Endothelial cell (in vitro differentiated cells): Measurements from ENCODE around the gene GIPC1. TPM values are rescaled to one million over a fixed set of nuclear protein-coding genes. Genes with fewer than 3 reads are reported as not detected.
A peak's percentile ranks its signal among the peaks of the same experiment; 100 is the strongest.

Experiments used
- DNase-seq: peaks from one replicate; pipeline ENCODE4 v3.0.0; 2021; ENCODE audit warnings: low spot score
- H3K27ac Mint-ChIP-seq: one replicate; pipeline ENCODE4 v1.8.0; 2021; ENCODE audit warnings: mixed read lengths, inconsistent platforms; ENCODE audit not compliant: unreplicated experiment
- H3K27me3 Mint-ChIP-seq: one replicate; pipeline ENCODE4 v1.8.0; 2021; ENCODE audit warnings: mild to moderate bottlenecking, moderate library complexity, mixed read lengths, inconsistent platforms; ENCODE audit not compliant: unreplicated experiment
- H3K36me3 Mint-ChIP-seq: one replicate; pipeline ENCODE4 v1.8.0; 2021; ENCODE audit warnings: mild to moderate bottlenecking, low read depth, mixed read lengths, inconsistent platforms; ENCODE audit not compliant: unreplicated experiment
- H3K4me1 Mint-ChIP-seq: one replicate; pipeline ENCODE4 v1.8.0; 2021; ENCODE audit warnings: mild to moderate bottlenecking, mixed read lengths, inconsistent platforms; ENCODE audit not compliant: unreplicated experiment
- H3K4me3 Mint-ChIP-seq: one replicate; pipeline ENCODE4 v1.8.0; 2021; ENCODE audit warnings: mild to moderate bottlenecking, mixed read lengths, inconsistent platforms; ENCODE audit not compliant: unreplicated experiment
- H3K9me3 Mint-ChIP-seq: one replicate; pipeline ENCODE4 v1.8.0; 2021; ENCODE audit warnings: mixed read lengths, inconsistent platforms; ENCODE audit not compliant: unreplicated experiment
- total RNA-seq: library from RNA; stranded (reverse); fragmentation: NEBNext Ultra II Directional; extraction: Animal tissue kit (Norgen Biotek cat#: 25700); gene quantifications from one replicate; pipeline ENCODE4 v1.2.1, GENCODE V29; 2021; ENCODE audit not compliant: unreplicated experiment
- TF ChIP-seq, protein P1 (sequence below): fragments of 200-600 bp; sonication (generic); IDR thresholded peaks from one replicate; pipeline ENCODE4 v1.5.0; 2021; ENCODE audit warnings: antibody characterized with exemption; ENCODE audit not compliant: unreplicated experiment

GIPC1 gene
- total RNA-seq, 1 donor from 2014 or later: 106 TPM

DNA sequence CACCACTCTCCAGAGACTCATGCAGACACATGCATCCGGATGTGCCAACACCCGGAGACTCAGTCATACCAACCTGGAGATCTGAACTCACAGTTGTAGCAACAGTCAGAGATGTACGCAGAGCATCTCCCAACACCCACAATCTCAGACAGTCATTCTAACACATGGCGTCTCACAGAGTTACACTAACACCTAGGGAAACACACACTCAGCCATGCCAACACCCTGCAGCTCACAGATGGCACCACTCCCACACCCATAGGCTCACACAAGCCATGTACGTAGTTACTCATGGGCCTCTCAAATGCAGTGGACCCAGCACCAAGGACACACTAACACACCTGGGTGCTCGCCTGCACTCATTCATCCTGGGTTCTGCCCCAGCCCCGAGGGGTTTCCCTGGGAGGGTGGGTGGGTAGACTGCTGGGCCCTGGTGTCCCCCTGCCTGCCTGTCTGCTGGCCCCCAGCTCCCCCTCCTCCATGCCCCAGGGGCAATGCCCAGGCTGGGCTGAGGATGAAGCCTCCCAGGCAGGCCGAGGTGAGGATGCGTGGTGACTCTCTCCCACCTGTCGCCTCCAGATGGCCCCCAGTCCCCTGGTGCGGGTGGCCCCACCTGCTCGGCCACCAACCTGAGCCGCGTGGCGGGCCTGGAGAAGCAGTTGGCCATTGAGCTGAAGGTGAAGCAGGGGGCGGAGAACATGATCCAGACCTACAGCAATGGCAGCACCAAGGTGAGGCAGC, 52.9 kb downstream of the GIPC1 start:
- Mint-ChIP-seq H3K9me3 (no peaks in the 10 kb centered on the region), H3K4me3 (peak overlapping the region; percentile 79), H3K27me3 (peaks cover 12% of the 10 kb centered on the region), H3K36me3 (peaks cover 35% of the 10 kb centered on the region), H3K4me1 (peaks cover 20% of the 10 kb centered on the region), H3K27ac (no peak overlapping the region)
- TF ChIP-seq, protein P1, sequence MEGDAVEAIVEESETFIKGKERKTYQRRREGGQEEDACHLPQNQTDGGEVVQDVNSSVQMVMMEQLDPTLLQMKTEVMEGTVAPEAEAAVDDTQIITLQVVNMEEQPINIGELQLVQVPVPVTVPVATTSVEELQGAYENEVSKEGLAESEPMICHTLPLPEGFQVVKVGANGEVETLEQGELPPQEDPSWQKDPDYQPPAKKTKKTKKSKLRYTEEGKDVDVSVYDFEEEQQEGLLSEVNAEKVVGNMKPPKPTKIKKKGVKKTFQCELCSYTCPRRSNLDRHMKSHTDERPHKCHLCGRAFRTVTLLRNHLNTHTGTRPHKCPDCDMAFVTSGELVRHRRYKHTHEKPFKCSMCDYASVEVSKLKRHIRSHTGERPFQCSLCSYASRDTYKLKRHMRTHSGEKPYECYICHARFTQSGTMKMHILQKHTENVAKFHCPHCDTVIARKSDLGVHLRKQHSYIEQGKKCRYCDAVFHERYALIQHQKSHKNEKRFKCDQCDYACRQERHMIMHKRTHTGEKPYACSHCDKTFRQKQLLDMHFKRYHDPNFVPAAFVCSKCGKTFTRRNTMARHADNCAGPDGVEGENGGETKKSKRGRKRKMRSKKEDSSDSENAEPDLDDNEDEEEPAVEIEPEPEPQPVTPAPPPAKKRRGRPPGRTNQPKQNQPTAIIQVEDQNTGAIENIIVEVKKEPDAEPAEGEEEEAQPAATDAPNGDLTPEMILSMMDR: no peak
- DNase-seq: no peak

GRCh38 chr19:14441041-14441938, 54.6 kb downstream of the GIPC1 start:
- TF ChIP-seq, protein P1: no peak
- Mint-ChIP-seq H3K27me3 (peaks cover 13% of the 10 kb centered on the region), H3K9me3 (no peaks in the 10 kb centered on the region), H3K4me1 (peaks cover 22% of the 10 kb centered on the region), H3K27ac (no peak overlapping the region), H3K4me3 (peak overlapping the region; percentile 75), H3K36me3 (peaks cover 30% of the 10 kb centered on the region)
- DNase-seq: no peak

DNA sequence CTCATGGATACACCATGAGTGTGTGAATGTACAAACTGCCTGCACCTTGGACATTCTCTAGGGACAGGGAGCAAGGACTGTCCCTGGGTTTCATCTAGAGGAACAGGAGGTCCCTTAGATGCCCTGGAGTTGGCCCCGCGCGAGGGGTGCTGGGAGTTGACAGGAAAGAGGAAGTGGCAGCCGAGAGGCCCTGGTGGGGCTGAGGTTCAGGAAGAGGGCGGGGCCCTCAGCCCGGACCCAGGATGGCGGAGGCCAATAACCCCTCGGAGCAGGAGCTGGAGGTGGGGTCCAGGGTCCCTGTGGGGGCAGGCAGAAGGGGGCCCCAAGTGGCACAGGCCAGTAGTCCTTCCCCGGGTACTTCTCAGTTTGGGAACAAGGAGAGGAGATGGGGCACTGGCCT, 55.9 kb downstream of the GIPC1 start:
- TF ChIP-seq, protein P1: no peak
- Mint-ChIP-seq H3K27me3 (peaks cover 13% of the 10 kb centered on the region), H3K9me3 (no peaks in the 10 kb centered on the region), H3K27ac (peak overlapping the region; percentile 53), H3K4me3 (peak overlapping the region; percentile 28), H3K4me1 (peaks cover 22% of the 10 kb centered on the region), H3K36me3 (peaks cover 24% of the 10 kb centered on the region)
- DNase-seq: peak; percentile 42

DNA sequence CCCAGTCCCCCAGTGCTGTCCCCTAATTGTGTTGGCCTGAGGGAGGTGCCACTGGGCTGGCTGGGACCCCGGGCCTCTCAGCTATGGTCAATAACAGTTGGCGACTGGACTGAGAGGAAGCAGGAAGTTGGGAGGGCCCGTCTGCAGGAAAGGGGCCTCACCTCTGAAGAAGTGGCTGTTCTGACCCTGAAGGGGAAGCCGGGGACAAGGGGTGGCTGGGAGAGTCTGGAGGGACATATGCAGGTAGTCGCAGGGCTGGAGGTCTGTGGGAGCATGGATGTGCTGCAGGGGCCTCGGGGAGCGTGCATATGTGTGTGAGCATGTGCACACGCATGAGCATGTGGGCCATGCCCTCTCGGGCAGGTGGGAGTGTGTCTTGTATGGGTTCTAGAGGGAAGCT, 56.9 kb downstream of the GIPC1 start:
- Mint-ChIP-seq H3K27ac (peak overlapping the region; percentile 92), H3K9me3 (no peaks in the 10 kb centered on the region), H3K27me3 (peaks cover 13% of the 10 kb centered on the region), H3K36me3 (peaks cover 15% of the 10 kb centered on the region), H3K4me1 (peaks cover 29% of the 10 kb centered on the region), H3K4me3 (peak overlapping the region; percentile 82)
- TF ChIP-seq, protein P1: no peak
- DNase-seq: peak; percentile 14
